ENCODE measurements around the gene TEPSIN. TPM values are rescaled to one million over a fixed set of nuclear protein-coding genes. Genes with fewer than 3 reads are reported as not detected.

TEPSIN gene
- total and polyA plus RNA-seq, 2 of the 13 experiments (the other 11 are each of a cell fraction or from before 2014, with no cell fraction given) = 16.1 to 18.8 TPM

GRCh38 chr17:81237591-81238489 lies 1.0 kb downstream of the TEPSIN start:
- POLR2A ChIA-PET = interaction anchor here (0.8 to 3.8 kb wide), 8 partner anchors 8 to 428 kb away, joined by 3 to 61 read pairs (median 6); partner anchors contain the start of gene CEP131
- Histone ChIP-seq H3K79me2 (ENCODE audit: insufficient read depth, low read length) (peaks cover 40% of the 10 kb centered on the region), H3K27me3 (ENCODE audit: control insufficient read depth in 1 of 2, insufficient read depth in 2 of 2, low read length in 2 of 2) (no peaks in the 10 kb centered on the region; a peak in 1 of 5 replicates), H3K4me3 (replicated peaks in 1 of 3; ENCODE audit: insufficient read depth in 1 of 3, low read depth in 2 of 3, low read length in 3 of 3) (peak overlapping the region; percentile 80 to 95 (median 90)), H4K20me1 (ENCODE audit: insufficient read depth, low read length) (peaks cover 8% of the 10 kb centered on the region; the same call in 1 of the 2 replicates), H3K36me3 (replicated peaks in 1 of 2; ENCODE audit: control insufficient read depth in 1 of 2, insufficient read depth in 2 of 2, low read length in 2 of 2) (peaks cover 9 to 10% of the 10 kb centered on the region in 2 experiments; a peak in 3 of 5 replicates), H3K9me3 (ENCODE audit: low read length) (no peaks in the 10 kb centered on the region), H3K4me1 (ENCODE audit: insufficient read depth, low read length) (peaks cover 27% of the 10 kb centered on the region), H2AFZ (ENCODE audit: low read length) (no peak overlapping the region), H3K27ac (ENCODE audit: extremely low read length, insufficient read depth, low read length) (peak overlapping the region; percentile 48), H3K9ac (ENCODE audit: insufficient read depth, low read depth, low read length) (peak overlapping the region; percentile 98), H3K4me2 (ENCODE audit: low read depth, low read length) (peak overlapping the region; percentile 91)
- ATAC-seq (no peak), FAIRE-seq (peak; percentile 63), DNase-seq (ENCODE audit: low spot score) (no peak)
- CTCF ChIA-PET (ENCODE audit: low intra/inter-chr PET ratio, low total read pairs) = no interaction called here
- intact Hi-C loops (cut with micrococcal nuclease; ENCODE audit: unreplicated experiment) = no loop called here
- BruUV-seq (replicated peaks) = TSS peak; percentile 60
- WGBS (ENCODE audit: low lambda C conversion rate) = 49% methylated on average over 26 of the region's 36 CpGs
- in situ Hi-C loops (cut with HindIII; ENCODE audit: extremely low pct_ligation_motif_present, low pct_unique_long_range_greater_than_20kb) = no loop called here
- TF ChIP-seq REPIN1 (CRISPR knock-in tag; IDR thresholded peaks at IDR 0.05; ENCODE audit: borderline replicate concordance, low read depth) = 0 out of 2 replicates have a peak, but pooled peaks have one; percentile 5
- no peak for TF ChIP-seq ARNTL (CRISPR knock-in tag; IDR thresholded peaks at IDR 0.05)
- TF ChIP-seq, protein P1, sequence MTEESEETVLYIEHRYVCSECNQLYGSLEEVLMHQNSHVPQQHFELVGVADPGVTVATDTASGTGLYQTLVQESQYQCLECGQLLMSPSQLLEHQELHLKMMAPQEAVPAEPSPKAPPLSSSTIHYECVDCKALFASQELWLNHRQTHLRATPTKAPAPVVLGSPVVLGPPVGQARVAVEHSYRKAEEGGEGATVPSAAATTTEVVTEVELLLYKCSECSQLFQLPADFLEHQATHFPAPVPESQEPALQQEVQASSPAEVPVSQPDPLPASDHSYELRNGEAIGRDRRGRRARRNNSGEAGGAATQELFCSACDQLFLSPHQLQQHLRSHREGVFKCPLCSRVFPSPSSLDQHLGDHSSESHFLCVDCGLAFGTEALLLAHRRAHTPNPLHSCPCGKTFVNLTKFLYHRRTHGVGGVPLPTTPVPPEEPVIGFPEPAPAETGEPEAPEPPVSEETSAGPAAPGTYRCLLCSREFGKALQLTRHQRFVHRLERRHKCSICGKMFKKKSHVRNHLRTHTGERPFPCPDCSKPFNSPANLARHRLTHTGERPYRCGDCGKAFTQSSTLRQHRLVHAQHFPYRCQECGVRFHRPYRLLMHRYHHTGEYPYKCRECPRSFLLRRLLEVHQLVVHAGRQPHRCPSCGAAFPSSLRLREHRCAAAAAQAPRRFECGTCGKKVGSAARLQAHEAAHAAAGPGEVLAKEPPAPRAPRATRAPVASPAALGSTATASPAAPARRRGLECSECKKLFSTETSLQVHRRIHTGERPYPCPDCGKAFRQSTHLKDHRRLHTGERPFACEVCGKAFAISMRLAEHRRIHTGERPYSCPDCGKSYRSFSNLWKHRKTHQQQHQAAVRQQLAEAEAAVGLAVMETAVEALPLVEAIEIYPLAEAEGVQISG (CRISPR knock-in tag; IDR thresholded peaks at IDR 0.05) = no peak
- no peak for TF ChIP-seq CSRNP2 (CRISPR knock-in tag; conservative IDR thresholded peaks at IDR 0.05; ENCODE audit: low read depth)
- TF ChIP-seq MAFF (IDR thresholded peaks at IDR 0.05; ENCODE audit: low read depth, low read length) = no peak
- TF ChIP-seq SNAPC2 (CRISPR knock-in tag; IDR thresholded peaks at IDR 0.05) = no peak
- TF ChIP-seq, protein P2, sequence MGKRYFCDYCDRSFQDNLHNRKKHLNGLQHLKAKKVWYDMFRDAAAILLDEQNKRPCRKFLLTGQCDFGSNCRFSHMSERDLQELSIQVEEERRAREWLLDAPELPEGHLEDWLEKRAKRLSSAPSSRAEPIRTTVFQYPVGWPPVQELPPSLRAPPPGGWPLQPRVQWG (CRISPR knock-in tag; IDR thresholded peaks at IDR 0.05; ENCODE audit: borderline replicate concordance, low read depth) = no peak
- TF ChIP-seq ATM (IDR thresholded peaks at IDR 0.05; ENCODE audit: borderline replicate concordance) = no peak
- TF ChIP-seq, protein P3, sequence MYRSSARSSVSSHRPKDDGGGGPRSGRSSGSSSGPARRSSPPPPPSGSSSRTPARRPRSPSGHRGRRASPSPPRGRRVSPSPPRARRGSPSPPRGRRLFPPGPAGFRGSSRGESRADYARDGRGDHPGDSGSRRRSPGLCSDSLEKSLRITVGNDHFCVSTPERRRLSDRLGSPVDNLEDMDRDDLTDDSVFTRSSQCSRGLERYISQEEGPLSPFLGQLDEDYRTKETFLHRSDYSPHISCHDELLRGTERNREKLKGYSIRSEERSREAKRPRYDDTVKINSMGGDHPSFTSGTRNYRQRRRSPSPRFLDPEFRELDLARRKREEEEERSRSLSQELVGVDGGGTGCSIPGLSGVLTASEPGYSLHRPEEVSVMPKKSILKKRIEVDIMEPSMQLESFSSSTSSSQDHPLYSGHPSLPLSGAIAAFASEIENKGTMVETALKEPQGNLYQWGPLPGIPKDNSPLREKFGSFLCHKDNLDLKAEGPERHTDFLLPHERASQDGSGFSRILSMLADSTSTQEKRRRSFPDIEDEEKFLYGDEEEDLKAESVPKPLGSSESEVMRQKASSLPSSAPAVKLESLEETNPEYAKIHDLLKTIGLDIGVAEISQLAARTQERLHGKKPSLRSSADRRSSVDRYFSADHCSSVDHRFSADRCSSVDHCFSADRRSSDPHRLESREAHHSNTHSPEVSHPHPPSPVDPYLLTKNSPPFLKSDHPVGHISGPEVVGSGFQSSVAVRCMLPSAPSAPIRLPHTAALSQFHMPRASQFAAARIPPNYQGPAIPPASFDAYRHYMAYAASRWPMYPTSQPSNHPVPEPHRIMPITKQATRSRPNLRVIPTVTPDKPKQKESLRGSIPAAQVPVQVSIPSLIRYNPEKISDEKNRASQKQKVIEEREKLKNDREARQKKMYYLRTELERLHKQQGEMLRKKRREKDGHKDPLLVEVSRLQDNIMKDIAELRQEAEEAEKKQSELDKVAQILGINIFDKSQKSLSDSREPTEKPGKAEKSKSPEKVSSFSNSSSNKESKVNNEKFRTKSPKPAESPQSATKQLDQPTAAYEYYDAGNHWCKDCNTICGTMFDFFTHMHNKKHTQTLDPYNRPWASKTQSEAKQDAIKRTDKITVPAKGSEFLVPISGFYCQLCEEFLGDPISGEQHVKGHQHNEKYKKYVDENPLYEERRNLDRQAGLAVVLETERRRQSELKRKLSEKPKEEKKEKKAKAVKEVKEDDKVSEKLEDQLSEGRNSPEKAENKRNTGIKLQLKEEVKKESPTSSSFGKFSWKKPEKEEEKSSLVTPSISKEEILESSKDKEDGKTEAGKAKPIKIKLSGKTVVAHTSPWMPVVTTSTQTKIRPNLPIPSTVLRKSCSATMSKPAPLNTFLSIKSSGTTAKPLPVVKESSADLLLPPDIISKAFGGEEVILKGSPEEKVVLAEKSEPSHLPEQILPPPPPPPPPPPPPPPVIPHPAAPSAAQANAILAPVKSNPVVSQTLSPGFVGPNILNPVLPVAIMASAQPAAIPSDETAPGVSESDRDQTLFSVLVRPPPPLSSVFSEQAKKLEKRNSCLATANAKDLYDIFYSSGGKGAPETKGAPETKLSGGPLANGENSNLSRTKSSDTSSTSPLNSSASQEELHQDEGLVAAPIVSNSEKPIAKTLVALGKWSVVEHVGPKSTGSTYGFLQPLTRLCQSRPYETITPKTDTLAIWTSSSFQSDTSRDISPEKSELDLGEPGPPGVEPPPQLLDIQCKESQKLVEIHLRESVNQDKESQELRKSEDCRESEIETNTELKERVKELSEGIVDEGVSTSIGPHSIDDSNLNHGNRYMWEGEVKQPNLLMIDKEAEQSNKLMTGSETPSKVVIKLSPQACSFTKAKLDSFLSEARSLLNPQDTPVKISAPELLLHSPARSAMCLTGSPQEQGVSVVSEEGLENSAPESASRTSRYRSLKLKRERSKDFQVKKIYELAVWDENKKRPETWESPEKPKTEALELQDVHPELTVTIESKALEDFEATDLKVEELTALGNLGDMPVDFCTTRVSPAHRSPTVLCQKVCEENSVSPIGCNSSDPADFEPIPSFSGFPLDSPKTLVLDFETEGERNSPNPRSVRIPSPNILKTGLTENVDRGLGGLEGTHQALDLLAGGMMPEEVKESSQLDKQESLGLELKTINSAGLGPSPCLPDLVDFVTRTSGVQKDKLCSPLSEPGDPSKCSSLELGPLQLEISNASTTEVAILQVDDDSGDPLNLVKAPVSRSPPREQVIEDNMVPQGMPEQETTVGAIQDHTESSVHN (CRISPR knock-in tag; IDR thresholded peaks at IDR 0.05) = no peak
